HG03442 (cell line): Measurements from ENCODE around the gene RPS26.
"Not testable (repeated sequence)": the region's sequence is repeated elsewhere in the genome, so short reads cannot be mapped to it uniquely, and the experiment has no call there.

Experiments used
- ATAC-seq: cut with Tn5 transposase; IDR thresholded peaks from one replicate; pipeline ENCODE4 v1.9.1; 2021; ENCODE audit warnings: mild to moderate bottlenecking, moderate library complexity; ENCODE audit not compliant: unreplicated experiment

Gene RPS26

GRCh38 chr12:56020423-56021184 is 21.1 kb upstream of the RPS26 start, which contains the start of gene IKZF4:
Gene IKZF4, plus strand, starts transcription at chr12:56021043. Its CDS starts 451 bp downstream, at chr12:56021494.
- no peak for ATAC-seq

- no peak for ATAC-seq
Measured at GRCh38 chr12:56021889-56022497, 19.7 kb upstream of the RPS26 start.

DNA sequence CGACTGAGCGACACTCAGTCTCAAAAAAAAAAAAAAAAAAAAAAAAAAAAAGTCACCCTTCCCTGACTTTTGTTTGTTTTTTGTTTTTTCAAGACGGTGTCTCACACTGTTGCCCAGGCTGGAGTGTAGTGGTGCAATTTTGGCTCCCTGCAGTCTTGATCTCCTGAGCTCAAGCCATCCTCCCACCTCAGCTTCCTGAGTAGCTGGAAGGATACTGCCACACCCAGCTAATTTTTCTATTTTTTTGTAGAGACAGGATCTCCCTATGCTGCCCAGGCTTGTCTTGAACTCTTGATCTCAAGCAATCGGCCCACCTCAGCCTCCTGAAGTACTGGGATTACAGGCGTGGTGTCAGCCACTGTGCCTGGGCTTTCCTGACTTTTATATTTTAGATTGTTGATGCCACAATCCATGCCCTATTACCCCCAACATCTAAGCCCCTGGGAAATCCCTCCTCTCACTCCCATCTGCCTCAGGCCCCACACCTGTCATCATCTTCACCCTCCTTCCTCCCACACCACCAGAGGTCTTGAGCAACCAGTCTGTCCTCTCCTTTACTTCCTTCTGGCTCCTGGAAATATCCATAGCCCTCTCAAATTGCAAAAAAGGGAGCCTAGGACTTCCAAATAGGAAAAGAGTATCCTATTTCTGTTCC is 13.1 kb upstream of the RPS26 start:
- no peak for ATAC-seq

- ATAC-seq, result no peak
Measured at GRCh38 chr12:56029166-56029519, 12.6 kb upstream of the RPS26 start.

DNA sequence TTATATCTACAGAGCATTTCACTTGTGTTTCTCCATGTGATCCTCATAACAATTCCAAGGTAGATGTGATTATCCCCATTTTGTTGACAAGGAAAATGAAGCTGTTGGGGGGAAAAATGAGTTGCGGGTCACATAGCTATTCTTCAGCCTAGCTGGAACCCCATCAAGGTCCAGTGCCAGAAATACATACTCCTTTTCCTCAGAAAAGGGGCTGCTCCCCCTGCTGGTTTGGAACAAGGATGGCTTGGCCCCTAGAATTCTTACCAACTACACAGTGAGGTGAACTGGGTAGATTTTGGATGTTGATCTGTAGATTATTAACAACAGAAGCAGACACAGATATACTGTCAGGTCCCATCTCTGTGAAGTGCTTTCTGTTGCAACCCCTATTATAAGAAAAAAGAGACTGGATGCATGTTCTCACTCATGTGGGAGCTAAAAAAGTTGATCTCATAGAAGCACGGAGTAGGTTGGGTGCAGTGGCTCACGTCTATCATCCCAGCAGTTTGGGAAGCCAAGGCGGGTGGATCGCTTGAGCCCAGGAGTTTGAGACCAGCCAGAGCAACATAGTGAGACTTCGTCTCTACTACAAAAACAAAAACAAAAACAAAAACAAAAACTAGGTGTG is 11.9 kb upstream of the RPS26 start:
- ATAC-seq, result no peak

DNA sequence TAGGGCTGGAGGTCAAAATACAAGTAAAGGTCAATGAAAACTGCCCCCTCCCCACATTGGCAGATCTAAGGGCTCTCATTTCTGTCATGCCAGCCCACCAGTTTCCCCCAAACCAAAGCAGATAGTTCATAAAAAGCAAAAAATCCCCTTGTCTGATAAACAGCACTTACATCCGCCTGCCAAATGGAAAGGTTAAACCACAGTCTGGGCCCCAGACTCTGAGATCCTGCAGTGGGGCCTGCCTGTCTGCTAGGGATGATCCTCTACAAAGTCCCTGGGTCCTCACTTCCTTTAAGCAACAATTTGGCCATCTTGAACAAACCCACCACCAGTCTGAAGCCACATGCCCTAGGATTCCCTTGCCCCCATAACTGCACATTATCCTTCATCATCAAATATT is 9.7 kb upstream of the RPS26 start:
- no peak for ATAC-seq

DNA sequence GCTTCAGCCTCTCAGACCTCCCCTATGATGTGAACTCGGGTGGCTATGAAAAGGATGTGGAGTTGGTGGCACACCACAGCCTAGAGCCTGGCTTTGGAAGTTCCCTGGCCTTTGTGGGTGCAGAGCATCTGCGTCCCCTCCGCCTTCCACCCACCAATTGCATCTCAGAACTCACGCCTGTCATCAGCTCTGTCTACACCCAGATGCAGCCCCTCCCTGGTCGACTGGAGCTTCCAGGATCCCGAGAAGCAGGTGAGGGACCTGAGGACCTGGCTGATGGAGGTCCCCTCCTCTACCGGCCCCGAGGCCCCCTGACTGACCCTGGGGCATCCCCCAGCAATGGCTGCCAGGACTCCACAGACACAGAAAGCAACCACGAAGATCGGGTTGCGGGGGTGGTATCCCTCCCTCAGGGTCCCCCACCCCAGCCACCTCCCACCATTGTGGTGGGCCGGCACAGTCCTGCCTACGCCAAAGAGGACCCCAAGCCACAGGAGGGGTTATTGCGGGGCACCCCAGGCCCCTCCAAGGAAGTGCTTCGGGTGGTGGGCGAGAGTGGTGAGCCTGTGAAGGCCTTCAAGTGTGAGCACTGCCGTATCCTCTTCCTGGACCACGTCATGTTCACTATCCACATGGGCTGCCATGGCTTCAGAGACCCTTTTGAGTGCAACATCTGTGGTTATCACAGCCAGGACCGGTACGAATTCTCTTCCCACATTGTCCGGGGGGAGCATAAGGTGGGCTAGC is 7.0 kb upstream of the RPS26 start:
- no peak for ATAC-seq

GRCh38 chr12:56037161-56037560 is 4.6 kb upstream of the RPS26 start:
- no peak for ATAC-seq

- no peak for ATAC-seq
Measured at GRCh38 chr12:56038022-56038655, 3.6 kb upstream of the RPS26 start.

DNA sequence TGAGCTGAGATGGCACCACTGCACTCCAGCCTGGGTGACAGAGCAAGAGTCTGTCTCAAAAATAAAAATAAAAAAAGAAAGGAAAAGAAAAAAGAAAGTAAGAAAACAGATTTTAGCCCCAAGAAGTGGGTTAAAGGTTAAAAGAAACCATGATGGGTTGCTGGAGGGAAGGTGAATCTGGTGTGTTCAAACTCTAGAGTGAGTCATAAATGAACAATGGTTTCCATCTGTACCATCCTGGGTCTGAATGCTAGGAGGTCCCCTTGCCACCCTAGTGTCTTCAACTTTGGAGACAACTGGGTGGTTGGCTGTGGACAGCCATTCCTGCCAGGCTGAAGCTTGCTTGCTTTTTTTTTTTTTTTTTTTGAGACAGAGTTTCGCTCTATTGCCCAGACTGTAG is 1.6 kb upstream of the RPS26 start:
- ATAC-seq, result no peak

DNA sequence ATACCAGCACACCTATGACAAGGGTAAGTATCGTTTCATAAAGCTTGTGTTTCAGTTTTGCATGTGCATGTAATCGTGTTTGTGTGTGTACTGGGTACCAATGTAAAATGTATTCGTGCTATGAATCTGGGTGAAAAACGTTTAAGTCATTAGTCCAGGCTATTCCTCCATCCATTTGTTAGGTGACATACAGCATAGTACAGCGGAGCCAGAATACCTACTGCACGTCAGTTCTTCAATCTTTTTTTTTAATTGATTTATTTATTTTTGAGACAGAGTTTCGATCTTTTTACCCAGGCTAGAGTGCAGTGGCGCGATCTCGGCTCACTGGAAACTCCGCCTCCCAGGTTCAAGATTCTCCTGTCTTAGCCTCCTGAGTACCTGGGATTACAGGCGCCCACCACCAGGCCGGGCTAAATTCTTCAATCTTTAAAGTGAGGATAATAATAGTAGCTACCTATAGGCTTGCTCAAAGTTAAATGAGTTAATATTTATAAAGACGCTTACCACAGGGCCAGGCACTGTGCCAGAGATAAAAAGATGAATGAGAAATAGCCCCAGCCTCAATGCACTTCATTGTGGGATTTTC is 661 bp upstream of the RPS26 start:
- peak; percentile 5 for ATAC-seq

DNA sequence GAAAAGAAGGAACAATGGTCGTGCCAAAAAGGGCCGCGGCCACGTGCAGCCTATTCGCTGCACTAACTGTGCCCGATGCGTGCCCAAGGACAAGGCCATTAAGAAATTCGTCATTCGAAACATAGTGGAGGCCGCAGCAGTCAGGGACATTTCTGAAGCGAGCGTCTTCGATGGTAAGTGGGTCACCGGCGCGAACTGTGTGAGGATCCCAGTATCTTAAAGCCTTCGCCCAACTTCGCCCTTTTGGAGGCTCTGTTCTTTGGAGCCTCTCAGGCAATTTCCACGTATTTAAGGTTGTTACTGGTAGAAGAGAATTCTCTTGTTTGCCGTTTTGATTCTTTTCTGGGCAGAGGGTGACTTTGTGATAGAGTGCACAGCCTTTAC is 704 bp downstream of the RPS26 start:
- not testable (repeated sequence) for ATAC-seq

DNA sequence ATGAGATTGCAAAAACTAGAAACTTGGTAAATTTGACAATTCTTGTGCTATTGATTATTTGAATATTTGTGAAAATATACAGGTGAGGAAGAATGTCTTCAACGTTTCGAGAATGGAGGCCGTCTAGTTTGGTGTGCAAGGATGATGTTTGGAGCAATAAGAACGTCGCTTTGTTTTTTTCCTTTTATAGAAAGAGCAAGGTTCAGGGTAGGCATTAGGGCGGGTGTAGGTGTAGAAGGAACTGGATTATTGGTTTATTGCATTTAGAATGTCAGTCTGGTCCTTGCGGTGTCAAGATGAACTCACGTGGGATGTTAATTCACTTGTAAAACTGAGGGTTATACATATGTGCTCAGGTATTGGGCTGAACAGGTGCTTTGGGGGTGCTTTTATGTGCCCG is 1.1 kb downstream of the RPS26 start:
- ATAC-seq, result no peak

- ATAC-seq, result no peak
Measured at GRCh38 chr12:56046027-56046780, 4.5 kb downstream of the RPS26 start.

DNA sequence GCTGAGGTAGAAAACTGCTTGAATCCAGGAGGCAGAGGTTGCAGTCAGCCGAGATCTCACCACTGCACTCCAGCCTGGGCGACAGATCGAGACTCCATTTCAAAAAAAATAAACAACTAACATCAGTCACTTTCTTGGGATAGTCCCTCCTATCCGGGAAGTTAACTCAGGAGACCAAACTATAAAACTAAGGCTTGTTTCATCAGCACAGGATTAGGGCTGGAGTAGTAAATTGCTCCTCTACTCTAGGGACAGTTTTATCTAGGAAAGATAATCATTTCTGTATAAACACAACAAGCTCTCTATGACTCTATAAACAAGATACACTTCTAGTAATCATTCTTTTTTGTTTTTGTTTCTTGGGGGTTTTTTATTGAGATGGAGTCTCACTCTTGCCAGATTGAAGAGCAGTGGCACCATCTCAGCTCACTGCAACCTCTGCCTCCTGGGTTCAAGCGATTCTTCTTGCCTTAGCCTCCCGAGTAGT is 11.7 kb downstream of the RPS26 start:
- no peak for ATAC-seq

DNA sequence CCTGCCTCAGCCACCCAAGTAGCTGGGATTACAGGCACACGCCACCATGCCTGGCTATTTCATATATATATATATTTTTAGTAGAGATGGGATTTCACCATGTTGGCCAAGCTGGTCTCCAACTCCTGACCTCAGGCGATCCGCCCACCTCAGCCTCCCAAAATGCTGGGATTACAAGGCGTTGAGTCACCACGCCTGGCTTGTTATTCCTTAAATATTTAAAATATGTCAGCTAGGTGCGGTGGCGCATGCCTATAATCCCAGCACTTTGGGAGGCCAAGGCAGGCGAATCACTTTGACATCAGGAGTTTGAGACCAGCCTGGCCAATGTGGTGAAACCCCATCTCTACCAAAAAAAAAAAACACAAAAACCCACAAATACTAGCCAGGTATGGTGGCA is 18.2 kb downstream of the RPS26 start:
- ATAC-seq, result not testable (repeated sequence)

- ATAC-seq, result no peak
Measured at GRCh38 chr12:56061982-56062381, 20.3 kb downstream of the RPS26 start.

DNA sequence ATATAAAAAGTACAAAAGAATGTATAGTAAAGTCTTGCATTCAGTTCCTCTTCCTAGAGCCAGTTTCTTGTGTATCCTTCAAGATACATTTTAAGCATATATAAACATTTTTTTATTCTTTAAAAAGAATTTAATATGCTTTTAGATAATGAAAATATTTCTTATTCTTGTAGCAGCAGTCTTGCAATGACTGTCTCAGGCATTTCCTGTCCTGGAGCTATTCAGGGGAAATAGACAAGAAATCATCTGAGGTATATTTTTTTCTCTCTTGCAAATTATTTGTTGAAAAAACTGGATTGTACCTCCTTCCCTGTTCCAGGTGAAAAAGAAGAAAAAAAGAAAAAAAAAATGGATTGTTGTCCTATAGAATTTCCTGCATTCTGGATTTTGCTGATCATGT is 21.3 kb downstream of the RPS26 start:
- no peak for ATAC-seq

DNA sequence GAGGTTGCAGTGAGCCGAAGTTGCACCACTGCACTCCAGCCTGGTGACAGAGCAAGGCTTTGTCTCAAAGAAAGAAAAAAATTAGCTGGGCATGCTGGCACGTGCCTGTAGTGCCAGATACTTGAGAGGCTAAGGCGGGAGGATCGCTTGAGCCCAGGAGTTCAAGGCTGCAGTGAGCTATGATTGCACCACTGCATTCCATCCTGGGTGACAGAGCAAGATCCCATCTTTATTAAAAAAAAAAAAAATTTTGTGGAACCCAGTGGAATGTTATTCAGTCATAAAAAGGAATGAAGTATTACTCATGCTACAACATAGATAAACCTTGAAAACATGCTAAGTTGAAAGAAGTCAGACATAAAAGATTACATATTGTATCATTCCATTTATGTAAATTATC is 29.9 kb downstream of the RPS26 start:
- no peak for ATAC-seq
